ENCODE measurements around the gene H2AZ1.

The H2AZ1 gene

DNA sequence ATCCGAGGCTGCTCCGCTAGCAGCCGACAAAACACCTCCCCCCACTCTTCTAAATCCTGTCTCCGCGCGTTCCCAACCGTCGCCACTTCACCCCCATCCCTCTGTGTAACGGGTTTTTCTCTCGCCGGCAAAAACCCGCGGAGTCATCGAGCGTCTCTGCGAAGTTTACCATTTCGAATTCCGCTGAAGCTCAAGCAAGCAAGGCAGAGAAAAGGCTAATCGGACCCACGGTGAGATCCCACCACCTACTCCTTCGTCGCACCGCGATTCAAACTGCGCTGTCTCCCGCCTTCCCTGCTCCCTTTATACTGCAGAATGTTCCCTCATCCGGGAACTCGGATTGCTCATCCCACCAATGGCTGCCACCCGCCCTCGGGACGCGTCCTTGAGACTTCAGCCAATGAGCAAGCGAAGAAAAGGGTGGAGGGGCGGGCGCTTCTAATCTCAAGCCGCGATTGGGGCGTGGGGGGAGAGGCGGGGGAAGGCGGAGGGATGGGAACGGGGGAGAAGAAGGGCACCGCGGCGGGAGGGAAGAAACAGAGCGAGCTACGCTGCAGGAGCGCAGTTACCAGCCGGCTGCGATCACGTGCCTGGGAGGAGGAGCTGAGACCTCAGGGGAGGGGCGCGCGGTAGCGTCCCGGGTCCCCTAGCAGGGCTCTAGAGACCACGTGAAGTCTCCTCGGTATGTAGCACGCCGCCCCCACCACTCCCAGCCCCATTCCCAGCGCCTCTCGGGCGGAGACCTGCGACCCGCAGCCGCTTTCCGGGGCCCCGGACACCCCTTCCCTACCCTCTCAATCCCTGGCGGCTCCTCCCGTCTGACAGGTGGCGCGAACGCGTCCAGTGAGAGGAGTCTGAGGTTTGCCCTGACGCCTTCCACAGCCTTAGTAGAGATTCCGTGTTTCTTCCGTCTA is at the start of gene H2AZ1:
H2AZ1 (minus strand) TSS at position 277 of the 914 bp plus-strand sequence; CDS start at position 172, 105 bp downstream.
- Histone ChIP-seq H3K27me3 (ENCODE audit: insufficient read depth, low read length, poor library complexity, severe bottlenecking) (peaks cover 5% of the 10 kb centered on the region), H3K36me3 (ENCODE audit: insufficient read depth, low read length) (peaks cover 20% of the 10 kb centered on the region), H3K9me3 (ENCODE audit: insufficient read depth, low read depth, low read length) (no peaks in the 10 kb centered on the region), H3K9me2 (replicated peaks; ENCODE audit: low read depth, low read length) (no peaks in the 10 kb centered on the region), H3K79me2 (ENCODE audit: insufficient read depth, low read length) (peaks cover 49% of the 10 kb centered on the region), H3F3A (ENCODE audit: low read depth) (peaks cover 21% of the 10 kb centered on the region), H3K4me1 (ENCODE audit: insufficient read depth, low read length, poor library complexity, severe bottlenecking) (peaks cover 33% of the 10 kb centered on the region), H3K4me2 (ENCODE audit: low read depth, low read length, poor library complexity, severe bottlenecking) (peak within 1 kb of the TSS; percentile 99), H3K4me3 (ENCODE audit: low read length, poor library complexity, severe bottlenecking) (peak within 1 kb of the TSS; percentile 96), H3K9ac (ENCODE audit: low read depth, low read length, poor library complexity, severe bottlenecking) (peak within 1 kb of the TSS; percentile 99), H4K20me1 (ENCODE audit: insufficient read depth, low read length, poor library complexity, severe bottlenecking) (peaks cover 33% of the 10 kb centered on the region), H2AFZ (ENCODE audit: low read length) (peak within 1 kb of the TSS; percentile 89)
- no peak for TF ChIP-seq EZH2phosphoT487 (IDR thresholded peaks at IDR 0.05; ENCODE audit: borderline replicate concordance)
- TF ChIP-seq, protein P1, sequence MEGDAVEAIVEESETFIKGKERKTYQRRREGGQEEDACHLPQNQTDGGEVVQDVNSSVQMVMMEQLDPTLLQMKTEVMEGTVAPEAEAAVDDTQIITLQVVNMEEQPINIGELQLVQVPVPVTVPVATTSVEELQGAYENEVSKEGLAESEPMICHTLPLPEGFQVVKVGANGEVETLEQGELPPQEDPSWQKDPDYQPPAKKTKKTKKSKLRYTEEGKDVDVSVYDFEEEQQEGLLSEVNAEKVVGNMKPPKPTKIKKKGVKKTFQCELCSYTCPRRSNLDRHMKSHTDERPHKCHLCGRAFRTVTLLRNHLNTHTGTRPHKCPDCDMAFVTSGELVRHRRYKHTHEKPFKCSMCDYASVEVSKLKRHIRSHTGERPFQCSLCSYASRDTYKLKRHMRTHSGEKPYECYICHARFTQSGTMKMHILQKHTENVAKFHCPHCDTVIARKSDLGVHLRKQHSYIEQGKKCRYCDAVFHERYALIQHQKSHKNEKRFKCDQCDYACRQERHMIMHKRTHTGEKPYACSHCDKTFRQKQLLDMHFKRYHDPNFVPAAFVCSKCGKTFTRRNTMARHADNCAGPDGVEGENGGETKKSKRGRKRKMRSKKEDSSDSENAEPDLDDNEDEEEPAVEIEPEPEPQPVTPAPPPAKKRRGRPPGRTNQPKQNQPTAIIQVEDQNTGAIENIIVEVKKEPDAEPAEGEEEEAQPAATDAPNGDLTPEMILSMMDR (conservative IDR thresholded peaks at IDR 0.05; ENCODE audit: low read length) = no peak

DNA sequence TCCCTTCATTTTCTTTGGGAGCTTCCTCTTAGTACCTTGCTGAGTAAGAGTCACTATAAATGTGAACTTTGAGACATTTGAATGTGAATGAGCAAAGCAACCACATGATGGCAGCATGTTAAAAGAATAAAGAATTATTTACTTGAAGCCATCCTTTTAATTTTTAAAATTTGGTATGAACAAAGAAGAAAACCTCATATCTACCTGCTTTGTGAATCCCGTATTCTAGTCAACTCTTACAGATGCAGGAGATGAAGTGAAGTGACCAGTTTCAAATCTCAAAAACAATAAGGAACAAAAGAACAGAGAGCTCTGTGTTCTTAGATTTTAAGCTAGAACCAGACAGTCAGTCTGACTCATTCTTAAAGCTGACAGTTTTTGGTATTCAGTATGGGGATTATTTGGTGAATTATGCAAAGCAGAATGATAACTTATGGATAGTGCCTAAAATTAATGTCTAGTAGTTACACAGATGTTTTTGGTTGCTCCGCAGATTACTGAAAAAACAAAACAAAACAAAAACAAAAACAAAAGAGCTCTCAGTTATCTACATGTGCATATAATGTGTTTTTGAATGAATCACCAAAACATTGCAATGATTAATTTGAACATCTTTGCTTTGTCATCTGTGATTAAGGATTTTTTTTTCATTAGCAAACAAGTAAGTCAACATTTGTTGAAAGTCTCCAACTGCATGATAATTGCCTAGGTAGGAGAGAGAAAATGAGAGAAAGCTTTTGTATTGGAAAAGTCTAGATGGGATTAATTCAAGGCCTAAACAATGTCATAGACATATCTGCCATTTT is 48.2 kb upstream of the H2AZ1 start:
- H3K4me2 ChIP-seq (ENCODE audit: low read depth, low read length, poor library complexity, severe bottlenecking) = no peak overlapping the region
- H3K27me3 ChIP-seq (ENCODE audit: insufficient read depth, low read length, poor library complexity, severe bottlenecking) = no peaks in the 10 kb centered on the region
- no peaks in the 10 kb centered on the region for H3K4me1 ChIP-seq (ENCODE audit: insufficient read depth, low read length, poor library complexity, severe bottlenecking)
- no peaks in the 10 kb centered on the region for H3K79me2 ChIP-seq (ENCODE audit: insufficient read depth, low read length)
- no peak overlapping the region for H3K9ac ChIP-seq (ENCODE audit: low read depth, low read length, poor library complexity, severe bottlenecking)
- no peaks in the 10 kb centered on the region for H3K9me2 ChIP-seq (replicated peaks; ENCODE audit: low read depth, low read length)
- H3K9me3 ChIP-seq (ENCODE audit: insufficient read depth, low read depth, low read length) = no peaks in the 10 kb centered on the region
- no peaks in the 10 kb centered on the region for H3F3A ChIP-seq (ENCODE audit: low read depth)
- no peak overlapping the region for H3K4me3 ChIP-seq (ENCODE audit: low read length, poor library complexity, severe bottlenecking)
- H4K20me1 ChIP-seq (ENCODE audit: insufficient read depth, low read length, poor library complexity, severe bottlenecking) = no peaks in the 10 kb centered on the region
- H2AFZ ChIP-seq (ENCODE audit: low read length) = peak overlapping the region; percentile 36
- no peak for TF ChIP-seq EZH2phosphoT487 (IDR thresholded peaks at IDR 0.05; ENCODE audit: borderline replicate concordance)
- TF ChIP-seq, protein P1 (conservative IDR thresholded peaks at IDR 0.05; ENCODE audit: low read length) = peak; percentile 73
- no peaks in the 10 kb centered on the region for H3K36me3 ChIP-seq (ENCODE audit: insufficient read depth, low read length)

DNA sequence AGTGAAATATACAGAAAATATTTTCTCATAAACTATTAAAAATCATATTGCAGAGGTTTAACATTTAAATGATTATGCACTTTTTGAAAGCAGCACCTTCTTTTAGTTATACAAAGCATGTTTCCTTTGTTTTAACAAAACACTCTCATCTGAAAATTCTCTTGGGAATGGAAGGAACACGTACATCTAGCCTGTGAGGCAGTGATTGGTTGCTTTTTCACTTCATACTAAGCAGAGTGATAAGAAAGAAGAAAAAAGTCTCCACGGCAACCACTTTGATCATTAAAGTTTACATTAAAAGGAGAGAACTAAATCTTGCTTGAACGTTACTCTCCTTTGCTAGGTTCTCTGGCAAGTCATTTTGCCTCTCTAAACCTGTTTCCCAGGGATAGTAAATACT is 41.7 kb upstream of the H2AZ1 start:
- Histone ChIP-seq H3K9me3 (ENCODE audit: insufficient read depth, low read depth, low read length) (no peaks in the 10 kb centered on the region), H3K4me1 (ENCODE audit: insufficient read depth, low read length, poor library complexity, severe bottlenecking) (no peaks in the 10 kb centered on the region), H3K4me3 (ENCODE audit: low read length, poor library complexity, severe bottlenecking) (no peak overlapping the region), H4K20me1 (ENCODE audit: insufficient read depth, low read length, poor library complexity, severe bottlenecking) (no peaks in the 10 kb centered on the region), H2AFZ (ENCODE audit: low read length) (no peak overlapping the region), H3K9ac (ENCODE audit: low read depth, low read length, poor library complexity, severe bottlenecking) (no peak overlapping the region), H3F3A (ENCODE audit: low read depth) (no peaks in the 10 kb centered on the region), H3K4me2 (ENCODE audit: low read depth, low read length, poor library complexity, severe bottlenecking) (no peak overlapping the region), H3K36me3 (ENCODE audit: insufficient read depth, low read length) (no peaks in the 10 kb centered on the region), H3K79me2 (ENCODE audit: insufficient read depth, low read length) (no peaks in the 10 kb centered on the region), H3K27me3 (ENCODE audit: insufficient read depth, low read length, poor library complexity, severe bottlenecking) (no peaks in the 10 kb centered on the region), H3K9me2 (replicated peaks; ENCODE audit: low read depth, low read length) (no peaks in the 10 kb centered on the region)
- no peak for TF ChIP-seq EZH2phosphoT487 (IDR thresholded peaks at IDR 0.05; ENCODE audit: borderline replicate concordance)
- TF ChIP-seq, protein P1 (conservative IDR thresholded peaks at IDR 0.05; ENCODE audit: low read length) = no peak
